Kidney glomerular epithelial cell (primary cell): ENCODE results near the gene ANKRD44.
A peak's percentile ranks its signal among the peaks of the same experiment; 100 is the strongest.

Source experiments
- DNase-seq: peaks from one replicate; lab custom pipeline; 2025; lab: John Stamatoyannopoulos, UW

Gene ANKRD44

DNA sequence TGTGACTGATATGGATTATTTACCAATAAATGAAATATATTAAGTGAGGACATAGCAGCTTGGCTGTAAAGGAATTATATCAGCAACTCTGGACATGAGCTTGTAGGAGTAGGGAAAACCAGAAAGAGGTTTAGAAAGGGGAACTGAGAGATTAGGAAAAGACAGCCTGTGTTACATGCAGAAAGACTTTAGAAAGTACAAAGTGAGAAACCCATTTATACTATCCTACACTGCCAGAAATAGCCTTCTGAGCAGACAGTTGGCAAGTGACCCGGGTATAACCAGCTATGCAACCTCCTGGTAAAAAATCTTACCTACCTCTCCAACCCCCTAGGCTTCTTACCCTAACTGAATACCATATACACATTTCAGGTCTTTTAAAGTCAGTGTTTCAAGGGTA lies 134.1 kb downstream of the ANKRD44 start:
- DNase-seq: no peak

DNA sequence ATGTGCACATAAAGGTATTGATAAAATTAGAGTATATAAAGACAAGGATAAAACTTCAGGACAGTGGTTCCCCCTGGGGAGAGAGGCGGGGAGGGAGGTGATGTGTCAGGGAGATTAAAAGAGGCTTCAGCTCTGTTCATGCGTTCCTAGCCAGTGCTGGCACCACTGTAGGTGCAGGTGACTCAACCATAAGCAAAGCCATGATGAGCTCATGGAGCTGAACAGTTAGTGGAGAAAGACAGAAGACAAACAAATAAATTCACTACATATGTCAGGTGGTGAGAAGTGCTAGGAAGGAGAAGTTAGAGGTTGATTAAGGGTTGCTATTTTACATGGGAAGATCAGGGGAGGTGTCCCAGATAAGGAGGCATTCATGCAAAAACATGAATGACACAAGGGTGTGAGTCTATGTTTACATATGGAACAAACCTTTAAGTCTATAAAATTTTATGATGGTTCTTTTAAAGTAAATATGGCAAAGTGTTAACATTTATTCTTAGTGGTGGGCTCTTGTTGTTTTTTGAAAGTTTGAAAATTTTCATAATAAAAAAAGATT lies 136.0 kb downstream of the ANKRD44 start:
- DNase-seq: peak; percentile 65

DNA sequence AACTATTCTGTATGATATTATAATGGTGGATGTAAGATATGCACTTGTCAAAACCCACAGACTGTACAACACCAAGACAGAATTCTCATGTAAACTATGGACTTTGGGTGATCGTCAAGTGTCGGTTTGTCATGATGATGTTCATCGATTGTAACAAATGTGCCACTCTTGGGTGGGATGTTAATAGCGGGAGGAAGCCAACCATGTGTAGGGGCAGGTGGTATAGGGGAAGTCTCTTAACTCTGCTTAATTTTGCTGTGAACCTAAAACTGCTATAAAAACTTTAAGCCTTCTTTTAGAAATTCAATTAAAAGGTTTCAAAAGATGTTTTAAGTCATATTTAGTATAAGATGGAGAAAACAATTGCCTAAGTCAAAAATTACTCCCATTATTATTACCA lies 139.0 kb downstream of the ANKRD44 start:
- no peak for DNase-seq

DNA sequence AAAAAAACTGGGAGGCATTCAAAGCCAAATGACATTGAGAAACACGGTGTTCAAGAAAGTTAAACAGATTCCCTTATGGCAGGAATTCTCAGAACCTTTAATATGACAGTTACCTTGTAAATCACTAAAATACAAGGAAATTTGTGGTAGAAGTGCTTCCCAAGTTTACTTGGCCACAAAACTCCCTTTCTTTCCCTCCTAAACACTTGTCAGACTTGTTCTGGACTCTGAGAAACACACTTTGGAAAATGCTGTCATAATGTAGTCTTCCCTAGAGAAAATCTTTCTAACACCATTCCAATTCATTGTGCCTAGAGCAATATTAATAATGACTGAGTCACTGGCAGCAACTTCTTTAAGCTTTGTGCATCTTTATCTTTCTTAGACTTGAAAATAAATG lies 140.4 kb downstream of the ANKRD44 start:
- DNase-seq: no peak

DNA sequence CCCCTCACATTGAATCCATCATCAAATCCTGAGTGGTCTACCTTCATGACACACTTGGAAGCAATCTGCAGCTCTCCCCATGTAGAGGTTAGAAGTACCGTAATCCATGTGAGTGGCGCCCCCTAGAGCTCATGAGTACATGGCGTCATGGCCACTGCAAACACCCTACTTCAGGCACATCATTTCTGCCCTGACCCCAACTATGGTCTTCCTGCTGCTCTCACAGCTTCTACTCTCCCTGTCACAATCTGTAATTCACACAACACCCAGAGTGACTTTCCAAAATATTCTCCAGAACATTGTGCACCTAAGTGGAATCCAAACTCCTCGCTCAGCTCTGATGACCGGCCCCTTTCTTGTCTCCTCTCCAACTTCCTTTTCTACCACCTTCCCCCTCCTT lies 141.9 kb downstream of the ANKRD44 start:
- DNase-seq: no peak

DNA sequence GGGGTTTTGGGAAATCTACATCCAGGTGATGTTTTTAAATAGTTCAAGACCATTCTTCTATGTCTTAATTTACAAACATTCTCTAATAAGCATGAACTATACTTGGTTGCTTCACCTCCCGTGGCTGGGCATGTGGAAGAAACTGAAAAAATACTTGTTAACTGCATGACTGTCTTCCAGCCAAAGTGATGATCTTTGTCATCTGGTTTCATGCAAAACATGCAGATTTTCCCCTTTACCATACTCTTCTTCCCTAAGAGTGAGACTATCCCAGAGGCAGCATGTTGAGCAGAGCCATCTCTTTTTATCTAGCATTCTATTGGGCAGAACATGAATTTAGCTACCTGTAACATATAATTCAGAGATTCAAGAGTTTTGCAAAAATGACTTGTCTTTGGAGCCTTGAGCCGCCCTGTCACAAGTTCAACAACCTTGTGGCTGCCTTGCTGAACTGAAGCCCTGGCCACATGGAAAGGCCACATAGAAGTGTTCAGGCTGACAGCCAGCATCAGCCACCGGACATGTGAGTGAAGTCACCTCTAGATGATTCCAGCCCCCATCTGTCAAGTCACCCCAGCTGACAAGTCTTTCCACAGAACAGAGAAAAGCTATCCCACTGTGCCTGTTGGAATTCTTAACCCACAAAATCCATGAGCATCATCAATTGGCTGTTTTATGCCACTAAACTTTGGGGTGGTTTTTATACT lies 142.8 kb downstream of the ANKRD44 start:
- DNase-seq: no peak

DNA sequence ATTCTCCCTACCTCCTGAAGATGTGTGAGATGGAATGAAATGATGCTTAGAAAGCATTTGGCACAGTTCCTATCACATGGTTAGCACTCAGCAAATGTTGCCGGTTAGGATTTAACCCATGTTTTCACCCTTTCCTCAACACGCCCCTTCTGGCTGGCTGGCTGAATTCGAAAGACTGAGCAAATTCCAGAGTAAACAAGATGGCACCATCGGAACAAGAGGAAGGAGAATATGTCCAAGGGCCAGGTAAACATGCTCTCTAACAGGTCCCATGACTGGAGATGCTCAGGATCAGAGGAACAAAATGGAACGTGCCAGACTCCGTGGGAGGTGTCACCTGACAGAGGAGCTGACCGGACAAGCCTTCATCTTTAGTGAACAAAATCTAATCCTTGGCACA lies 145.6 kb downstream of the ANKRD44 start:
- no peak for DNase-seq

DNA sequence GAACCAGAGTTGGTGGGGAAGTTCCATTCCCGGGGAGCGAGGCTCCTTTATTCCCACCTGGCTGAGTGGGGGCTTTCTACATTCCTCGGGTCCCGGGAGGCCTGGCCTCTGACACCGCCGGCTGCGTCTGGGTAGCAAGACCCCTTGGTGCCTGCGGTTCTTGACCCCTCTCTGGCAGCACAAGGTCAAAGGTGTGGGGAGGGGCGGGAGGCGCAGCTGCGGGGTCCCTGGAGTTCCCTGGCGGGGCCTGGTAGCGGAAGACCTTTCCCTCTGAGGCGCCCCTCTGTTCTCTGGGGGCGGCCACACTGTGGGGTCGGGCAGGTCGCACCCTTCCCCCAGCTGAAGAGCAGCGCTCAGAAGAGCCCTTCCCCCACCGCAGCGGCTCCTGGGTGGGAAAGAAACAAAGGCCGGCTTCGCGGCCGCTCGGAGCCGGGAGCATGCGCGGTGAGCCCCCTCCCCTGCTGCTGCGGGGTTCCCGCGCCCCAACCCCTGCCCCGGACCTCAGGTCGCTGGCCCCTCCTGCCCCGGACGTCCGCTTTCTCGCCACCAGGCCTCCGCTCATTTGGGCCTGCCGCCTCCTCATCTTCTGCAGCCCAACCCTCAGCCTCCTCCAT lies 146.3 kb downstream of the ANKRD44 start:
- DNase-seq: no peak

DNA sequence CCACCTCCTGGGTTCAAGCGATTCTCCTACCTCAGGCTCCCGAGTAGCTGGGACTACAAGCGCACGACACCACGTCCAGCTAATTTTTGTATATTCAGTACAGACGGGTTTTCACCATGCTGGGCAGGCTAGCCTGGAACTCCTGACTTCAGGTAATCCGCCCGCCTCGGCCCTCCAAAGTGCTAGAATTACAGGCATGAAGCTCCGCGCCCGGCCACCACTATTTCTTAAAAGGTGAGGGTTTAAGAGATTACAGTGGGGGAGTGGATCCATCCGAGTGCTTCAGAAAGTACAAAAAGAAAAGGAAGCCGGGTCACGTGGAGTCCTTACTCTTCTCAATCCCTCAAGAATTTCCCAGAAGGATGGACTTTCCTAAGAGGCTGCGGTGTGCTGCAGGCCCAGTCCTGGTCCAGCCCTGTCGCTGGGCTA lies 146.9 kb downstream of the ANKRD44 start:
- no peak for DNase-seq

DNA sequence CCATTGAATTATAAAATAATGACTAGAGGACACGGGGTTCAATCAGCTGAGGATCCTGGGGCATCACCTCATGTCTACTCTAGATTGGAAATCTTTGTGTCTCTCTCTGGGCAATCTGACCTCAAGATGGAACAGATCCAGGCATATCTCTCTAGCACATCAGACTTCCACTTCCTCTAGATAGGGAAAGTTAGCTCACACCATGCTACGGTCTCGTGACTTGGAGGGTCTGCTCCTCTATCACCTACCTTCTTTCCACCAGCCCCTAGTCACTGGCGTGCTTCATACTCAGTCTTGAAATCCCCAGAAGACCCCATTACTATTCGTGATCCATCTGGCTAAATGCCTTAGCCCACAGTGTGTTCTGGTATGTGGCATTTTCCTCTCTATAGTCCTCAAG lies 148.8 kb downstream of the ANKRD44 start:
- DNase-seq: no peak

DNA sequence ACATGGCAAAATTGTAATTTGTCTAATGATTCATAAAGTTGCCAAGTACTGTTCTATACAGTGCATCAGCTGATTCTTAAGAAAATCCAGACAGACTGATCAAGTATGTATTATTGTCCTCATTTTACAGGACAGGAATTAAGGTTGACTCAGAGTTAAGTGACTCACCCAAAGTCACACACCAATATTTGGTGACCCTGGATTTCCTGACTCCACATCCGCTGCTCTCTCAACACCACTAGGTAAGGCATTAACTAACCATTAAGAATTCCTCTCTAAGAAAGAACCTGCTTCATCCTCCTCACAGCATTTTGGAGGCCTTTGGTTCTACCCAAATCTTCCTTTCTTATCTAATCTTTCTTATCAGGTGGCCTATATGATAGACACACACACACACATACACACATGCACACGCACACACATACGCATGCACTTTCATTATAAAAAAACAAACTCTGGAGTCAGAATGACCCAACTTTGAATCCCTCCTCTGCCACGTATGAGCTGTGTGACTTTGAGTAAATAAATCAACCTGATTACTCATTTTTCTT lies 150.8 kb downstream of the ANKRD44 start:
- peak; percentile 50 for DNase-seq

DNA sequence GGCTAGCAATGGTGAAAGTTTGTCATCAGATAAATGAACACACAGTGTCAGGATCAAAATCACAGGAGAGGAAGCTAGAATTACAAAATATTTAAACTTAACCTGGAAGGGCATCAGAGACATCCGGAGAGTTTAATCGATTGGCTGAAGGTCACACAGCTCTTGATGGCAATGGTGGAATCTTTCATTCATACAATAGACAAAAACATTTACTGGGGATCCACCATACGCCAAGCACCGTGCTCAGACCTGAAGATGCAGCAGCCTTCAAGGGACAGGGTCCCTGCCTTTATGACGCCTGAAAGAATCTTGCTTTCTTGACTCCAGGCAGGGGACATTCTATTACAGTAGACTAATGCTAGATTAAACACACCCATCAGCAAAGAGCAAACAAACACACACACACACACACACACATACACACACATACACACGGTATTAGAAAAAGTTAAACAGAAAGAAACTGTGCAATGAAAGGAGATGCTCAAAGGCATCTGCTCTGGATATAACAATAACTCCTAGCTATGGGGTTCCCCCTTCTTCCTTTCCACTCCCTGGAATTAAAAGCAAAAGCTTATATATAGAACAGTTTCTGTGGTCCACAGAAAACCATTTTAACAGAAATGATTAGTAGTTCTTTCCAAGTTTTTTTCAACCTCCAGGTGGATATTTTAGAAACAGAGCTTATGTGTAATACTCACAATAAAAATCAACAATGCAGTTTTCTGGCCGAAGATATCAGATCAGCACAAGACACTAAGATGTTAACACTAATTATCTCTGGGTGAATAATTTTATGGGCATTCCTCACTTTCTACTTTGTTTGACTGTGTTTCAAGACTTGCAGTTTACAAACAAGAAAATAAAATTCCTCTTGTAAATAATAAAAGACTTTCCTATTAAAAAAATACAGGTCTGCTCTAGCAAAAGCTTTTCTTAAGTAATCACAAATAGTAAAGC lies 151.7 kb downstream of the ANKRD44 start:
- peak; percentile 28 for DNase-seq

DNA sequence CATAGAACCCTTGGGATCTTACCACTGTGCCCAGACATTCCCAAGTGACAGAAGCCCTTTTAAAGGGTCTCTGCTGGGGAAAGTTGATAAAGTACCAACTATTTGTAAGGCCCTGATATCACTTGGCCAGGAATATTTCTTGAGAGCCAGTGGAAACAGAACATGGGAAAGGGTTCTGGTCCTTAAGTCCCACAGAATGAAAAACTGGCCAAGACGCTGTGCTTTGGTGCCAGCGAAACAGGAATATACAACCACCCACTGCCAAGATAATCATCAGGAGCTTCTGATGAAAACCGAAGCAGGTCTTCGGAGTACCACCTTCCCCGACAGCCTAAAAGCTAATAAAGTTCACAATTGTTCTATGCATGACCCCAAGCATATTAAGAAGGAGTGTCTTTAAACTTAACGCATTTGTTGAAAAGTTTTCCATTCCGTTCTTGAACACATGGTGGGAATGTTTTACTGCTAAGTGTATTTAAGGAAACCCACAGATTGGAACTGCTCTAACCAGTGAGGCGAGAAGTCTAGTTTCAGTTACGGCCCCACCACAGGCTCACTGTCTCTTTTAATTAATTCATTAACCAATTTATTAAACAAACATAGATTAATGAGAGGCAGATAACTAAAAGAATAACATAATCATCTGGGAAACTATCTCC lies 152.6 kb downstream of the ANKRD44 start:
- peak; percentile 43 for DNase-seq

DNA sequence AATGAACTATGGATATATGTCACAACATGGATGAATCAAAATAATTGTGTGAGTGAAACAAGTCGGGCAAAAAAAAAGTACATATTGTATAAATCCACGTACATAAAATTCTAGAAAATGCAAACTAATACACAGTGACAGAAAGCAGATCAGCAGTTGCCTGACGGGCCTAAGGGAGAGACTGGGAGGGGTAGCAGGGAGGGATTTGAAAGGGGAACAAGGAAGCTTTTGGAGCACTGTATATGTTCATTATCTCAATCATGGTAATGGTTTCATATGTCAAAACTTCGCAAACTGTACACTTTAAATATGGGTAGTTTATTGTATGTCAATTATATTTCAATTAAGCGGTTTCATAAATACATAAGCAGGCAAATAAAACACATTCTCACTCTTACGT lies 153.8 kb downstream of the ANKRD44 start:
- no peak for DNase-seq

DNA sequence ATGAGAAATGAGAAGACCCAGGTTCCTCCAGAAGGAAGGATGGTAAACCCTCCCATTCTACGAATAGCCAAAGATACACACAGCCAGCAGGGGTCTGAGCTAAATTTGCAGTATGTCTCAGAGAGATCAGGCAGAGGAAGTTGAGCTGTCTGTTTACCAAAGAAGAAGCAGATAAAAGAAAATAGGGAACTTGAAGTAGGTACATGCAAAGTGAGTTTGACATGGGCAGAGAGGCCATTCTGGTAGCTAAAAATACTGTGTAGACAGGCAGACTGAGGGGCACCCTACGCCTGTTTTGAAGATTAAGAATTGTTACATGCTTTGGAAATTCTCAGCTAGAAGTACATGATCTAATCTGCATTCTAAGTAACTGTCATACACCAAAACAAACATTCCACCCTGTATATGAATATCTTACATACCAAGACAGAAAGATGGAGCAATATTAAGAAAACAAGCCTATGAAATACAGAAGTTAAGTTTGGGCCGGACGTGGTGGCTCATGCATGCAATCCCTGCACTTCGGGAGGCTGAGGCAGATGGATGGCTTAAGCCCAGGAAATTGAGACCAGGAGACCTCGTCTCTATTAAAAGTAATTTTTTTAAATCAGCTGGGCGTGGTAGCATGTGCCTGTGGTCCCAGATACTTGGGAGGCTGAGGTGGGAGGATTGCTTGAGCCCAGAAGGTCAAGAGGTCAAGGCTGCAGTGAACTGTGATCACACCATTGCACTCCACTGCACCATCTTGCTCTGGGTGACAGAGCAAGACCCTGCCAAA lies 157.9 kb downstream of the ANKRD44 start:
- no peak for DNase-seq

DNA sequence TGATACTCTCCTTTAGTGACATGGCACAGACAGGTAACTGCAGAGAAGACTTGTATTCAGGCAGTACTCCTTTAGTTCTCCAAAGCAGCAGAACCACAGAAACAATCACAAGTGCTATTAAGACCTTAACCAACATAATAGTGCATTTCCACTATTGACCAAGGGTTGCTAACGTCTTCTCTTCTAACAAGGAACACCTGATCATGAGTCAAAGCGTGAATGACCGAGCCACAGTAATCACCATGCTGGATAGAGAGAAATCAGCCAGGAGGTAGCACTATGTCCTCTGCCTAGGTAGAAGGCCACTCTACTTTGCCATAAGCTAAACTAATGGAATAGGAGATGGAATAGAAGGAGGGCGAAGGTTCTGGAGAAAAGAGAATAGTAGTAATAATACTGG lies 161.0 kb downstream of the ANKRD44 start:
- no peak for DNase-seq

DNA sequence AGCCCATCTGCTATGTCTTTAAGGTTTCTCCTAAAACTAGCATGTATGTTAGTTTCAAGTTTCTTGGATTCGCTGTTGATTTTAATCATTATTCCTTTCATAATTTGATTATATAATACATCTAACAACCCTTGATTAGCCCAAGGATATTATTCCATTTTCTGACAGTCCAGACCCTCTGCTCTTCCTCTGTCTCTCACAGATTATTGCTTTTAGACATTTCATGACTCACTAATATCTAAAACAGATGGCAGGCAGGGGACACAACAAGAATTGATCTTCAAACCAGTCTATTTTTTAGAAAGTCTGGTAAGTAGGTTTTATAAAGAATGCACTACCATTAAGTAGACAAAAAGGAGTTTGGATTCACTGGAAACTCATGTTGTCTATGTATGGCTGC lies 162.2 kb downstream of the ANKRD44 start:
- no peak for DNase-seq

DNA sequence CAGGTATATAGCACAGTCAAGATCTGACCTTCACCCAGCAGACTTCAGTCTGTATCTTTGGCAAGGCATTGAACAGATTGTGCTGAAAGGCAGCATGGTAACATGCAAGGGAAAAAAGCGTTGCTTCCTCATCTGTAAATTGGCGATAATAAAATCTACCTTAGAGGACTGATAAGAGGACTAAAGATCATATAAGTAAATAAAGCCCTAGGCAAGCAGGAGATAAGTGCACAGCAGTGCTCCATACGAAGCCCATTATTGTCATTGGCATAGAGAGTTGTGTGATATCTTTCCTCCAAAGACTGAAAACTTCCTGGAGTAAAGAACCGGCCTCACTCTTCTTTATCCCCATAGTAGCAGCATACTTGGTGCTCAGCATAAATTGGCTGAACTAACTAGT lies 162.6 kb downstream of the ANKRD44 start:
- no peak for DNase-seq

DNA sequence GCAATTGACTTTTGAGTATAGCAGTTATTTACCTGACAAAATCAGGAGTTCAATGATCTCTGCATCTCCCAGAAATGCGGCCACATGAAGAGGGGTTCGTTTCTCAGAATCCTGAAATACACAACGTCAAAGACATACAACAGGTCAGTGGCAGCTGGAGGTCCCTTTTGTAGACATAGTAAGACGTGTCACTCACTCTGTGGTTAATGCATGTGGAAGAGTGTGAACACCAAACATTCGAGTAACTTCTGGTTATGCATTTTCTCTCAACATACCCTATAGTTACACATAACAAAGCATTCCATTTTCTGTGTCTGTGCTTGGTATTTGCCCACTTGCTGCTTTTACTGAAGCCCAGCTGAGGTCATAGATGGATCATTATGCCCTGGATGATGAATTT lies 163.6 kb downstream of the ANKRD44 start:
- DNase-seq: no peak

DNA sequence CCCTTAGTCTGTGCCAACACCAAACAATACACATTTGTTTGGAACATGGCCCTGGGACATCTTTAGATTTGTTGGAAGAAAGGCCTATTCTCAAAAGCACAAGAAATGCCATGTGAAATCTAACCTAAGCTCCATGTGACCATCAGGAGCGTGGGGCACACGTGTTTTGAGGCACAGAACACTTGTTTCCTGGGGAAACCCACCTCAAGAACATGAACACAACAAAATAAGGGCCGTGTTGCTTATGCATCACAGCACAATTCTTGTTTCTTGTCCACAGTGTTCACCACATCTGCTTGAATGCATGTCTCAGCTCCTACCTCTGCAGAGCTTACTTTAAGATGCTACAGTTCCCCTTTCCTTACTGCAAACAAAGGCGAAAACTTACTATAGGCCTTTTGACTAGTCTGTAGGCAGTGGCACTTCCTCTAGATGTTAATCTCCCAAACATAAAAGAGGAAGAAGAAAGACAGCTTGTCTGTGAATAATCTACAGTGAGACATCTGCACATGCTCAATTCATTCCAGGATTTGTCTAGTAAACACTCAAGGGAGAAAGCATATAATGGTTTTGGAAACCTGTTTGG lies 165.0 kb downstream of the ANKRD44 start:
- no peak for DNase-seq

DNA sequence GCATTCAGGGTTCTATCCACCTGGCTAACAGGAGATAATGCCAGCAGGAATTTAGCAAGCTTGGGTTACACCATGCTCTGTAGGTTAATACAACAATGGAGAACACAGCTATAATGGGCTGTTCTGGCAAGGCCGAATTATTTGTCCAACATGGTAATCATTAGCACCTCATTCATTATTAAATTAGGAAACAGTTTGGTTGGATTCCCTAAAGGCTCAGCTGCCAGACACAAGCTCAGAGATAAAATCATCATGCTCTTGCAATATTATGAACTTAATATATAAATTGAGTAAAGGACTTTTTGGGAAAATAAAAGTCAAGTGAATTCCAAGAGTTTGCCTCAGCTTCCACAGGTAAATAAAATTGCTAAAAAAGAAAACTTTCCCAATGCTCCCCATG lies 166.4 kb downstream of the ANKRD44 start:
- DNase-seq: no peak
